ENCODE results near the gene DDIT4.
"Not testable (repeated sequence)": the region's sequence is repeated elsewhere in the genome, so short reads cannot be mapped to it uniquely, and the experiment has no call there.

The DDIT4 gene

GRCh38 chr10:72273410-72274212 lies at the start of gene DDIT4:
TSS of gene DDIT4 (plus strand) at chr10:72273924. CDS start at chr10:72274217, 293 bp downstream.
- DNase-seq (ENCODE audit: low read depth) = peak; percentile 95

GRCh38 chr10:72224191-72224590 lies 49.5 kb upstream of the DDIT4 start:
- not testable (repeated sequence) for DNase-seq (ENCODE audit: low read depth)

- no peak for DNase-seq (ENCODE audit: low read depth)
Measured at GRCh38 chr10:72226418-72227027, 47.2 kb upstream of the DDIT4 start.

- DNase-seq (ENCODE audit: low read depth) = no peak
Measured at GRCh38 chr10:72227826-72228225, 45.9 kb upstream of the DDIT4 start.

GRCh38 chr10:72228318-72228751 lies 45.4 kb upstream of the DDIT4 start:
- no peak for DNase-seq (ENCODE audit: low read depth)

GRCh38 chr10:72229261-72230251 lies 44.2 kb upstream of the DDIT4 start:
- no peak for DNase-seq (ENCODE audit: low read depth)

- no peak for DNase-seq (ENCODE audit: low read depth)
Measured at GRCh38 chr10:72233621-72234020, 40.1 kb upstream of the DDIT4 start.

GRCh38 chr10:72234560-72235095 lies 39.1 kb upstream of the DDIT4 start:
- no peak for DNase-seq (ENCODE audit: low read depth)

- no peak for DNase-seq (ENCODE audit: low read depth)
Measured at GRCh38 chr10:72235544-72236279, 38.0 kb upstream of the DDIT4 start.

GRCh38 chr10:72238392-72239175 lies 35.1 kb upstream of the DDIT4 start:
- no peak for DNase-seq (ENCODE audit: low read depth)

- no peak for DNase-seq (ENCODE audit: low read depth)
Measured at GRCh38 chr10:72239409-72239808, 34.3 kb upstream of the DDIT4 start.

- DNase-seq (ENCODE audit: low read depth) = no peak
Measured at GRCh38 chr10:72240371-72240770, 33.4 kb upstream of the DDIT4 start.

GRCh38 chr10:72241691-72242252 lies 32.0 kb upstream of the DDIT4 start:
- DNase-seq (ENCODE audit: low read depth) = no peak

GRCh38 chr10:72242675-72243074 lies 31.0 kb upstream of the DDIT4 start:
- no peak for DNase-seq (ENCODE audit: low read depth)

GRCh38 chr10:72243822-72244437 lies 29.8 kb upstream of the DDIT4 start:
- no peak for DNase-seq (ENCODE audit: low read depth)

GRCh38 chr10:72244573-72245038 lies 29.1 kb upstream of the DDIT4 start:
- DNase-seq (ENCODE audit: low read depth) = no peak

GRCh38 chr10:72245949-72246525 lies 27.7 kb upstream of the DDIT4 start:
- no peak for DNase-seq (ENCODE audit: low read depth)

- peak; percentile 45 for DNase-seq (ENCODE audit: low read depth)
Measured at GRCh38 chr10:72248468-72249151, 25.1 kb upstream of the DDIT4 start.

Data from stimulated activated CD4-positive, alpha-beta T cell treated with anti-CD3 and anti-CD28 coated beads, Interleukin-2, amount 100 ng/mL, for 4 hours (primary cell).